ENCODE measurements around the gene CGRRF1.

The CGRRF1 gene

DNA sequence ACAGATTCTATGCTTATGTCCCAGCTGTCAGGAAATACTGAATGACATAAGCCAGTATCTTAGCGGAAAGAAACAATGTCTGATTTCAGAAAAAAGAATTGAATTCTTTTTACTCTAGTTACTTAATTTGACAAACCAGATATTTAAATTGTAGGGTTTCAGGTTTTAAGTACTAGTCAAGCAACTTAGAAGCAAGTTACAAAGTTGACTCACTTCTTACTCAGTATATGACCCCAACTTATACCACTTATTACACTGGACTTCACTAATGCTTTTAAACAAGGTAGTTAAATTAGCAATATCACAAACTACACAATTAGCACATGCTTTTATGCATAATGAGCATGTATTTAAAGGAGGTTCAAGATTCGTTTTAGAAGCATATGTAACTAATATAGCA is 28.0 kb upstream of the CGRRF1 start:
- DNase-seq (ENCODE audit: low read depth): no peak
- H3K4me3 ChIP-seq (ENCODE audit: control insufficient read depth, low read depth, low read length): no peak overlapping the region

GRCh38 chr14:54483073-54483745 is 26.5 kb upstream of the CGRRF1 start:
- no peak for DNase-seq (ENCODE audit: low read depth)
- no peak overlapping the region for H3K4me3 ChIP-seq (ENCODE audit: control insufficient read depth, low read depth, low read length)
- TF ChIP-seq, protein P1, sequence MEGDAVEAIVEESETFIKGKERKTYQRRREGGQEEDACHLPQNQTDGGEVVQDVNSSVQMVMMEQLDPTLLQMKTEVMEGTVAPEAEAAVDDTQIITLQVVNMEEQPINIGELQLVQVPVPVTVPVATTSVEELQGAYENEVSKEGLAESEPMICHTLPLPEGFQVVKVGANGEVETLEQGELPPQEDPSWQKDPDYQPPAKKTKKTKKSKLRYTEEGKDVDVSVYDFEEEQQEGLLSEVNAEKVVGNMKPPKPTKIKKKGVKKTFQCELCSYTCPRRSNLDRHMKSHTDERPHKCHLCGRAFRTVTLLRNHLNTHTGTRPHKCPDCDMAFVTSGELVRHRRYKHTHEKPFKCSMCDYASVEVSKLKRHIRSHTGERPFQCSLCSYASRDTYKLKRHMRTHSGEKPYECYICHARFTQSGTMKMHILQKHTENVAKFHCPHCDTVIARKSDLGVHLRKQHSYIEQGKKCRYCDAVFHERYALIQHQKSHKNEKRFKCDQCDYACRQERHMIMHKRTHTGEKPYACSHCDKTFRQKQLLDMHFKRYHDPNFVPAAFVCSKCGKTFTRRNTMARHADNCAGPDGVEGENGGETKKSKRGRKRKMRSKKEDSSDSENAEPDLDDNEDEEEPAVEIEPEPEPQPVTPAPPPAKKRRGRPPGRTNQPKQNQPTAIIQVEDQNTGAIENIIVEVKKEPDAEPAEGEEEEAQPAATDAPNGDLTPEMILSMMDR (conservative IDR thresholded peaks at IDR 0.05; ENCODE audit: control insufficient read depth, insufficient read depth, low read depth, low read length): no peak

More for the DNA sequence above, 28.0 kb upstream of the CGRRF1 start:
- TF ChIP-seq, protein P1 (conservative IDR thresholded peaks at IDR 0.05; ENCODE audit: control insufficient read depth, insufficient read depth, low read depth, low read length): no peak

GRCh38 chr14:54483846-54484245 is 25.9 kb upstream of the CGRRF1 start:
- no peak overlapping the region for H3K4me3 ChIP-seq (ENCODE audit: control insufficient read depth, low read depth, low read length)
- TF ChIP-seq, protein P1 (conservative IDR thresholded peaks at IDR 0.05; ENCODE audit: control insufficient read depth, insufficient read depth, low read depth, low read length): no peak
- no peak for DNase-seq (ENCODE audit: low read depth)

DNA sequence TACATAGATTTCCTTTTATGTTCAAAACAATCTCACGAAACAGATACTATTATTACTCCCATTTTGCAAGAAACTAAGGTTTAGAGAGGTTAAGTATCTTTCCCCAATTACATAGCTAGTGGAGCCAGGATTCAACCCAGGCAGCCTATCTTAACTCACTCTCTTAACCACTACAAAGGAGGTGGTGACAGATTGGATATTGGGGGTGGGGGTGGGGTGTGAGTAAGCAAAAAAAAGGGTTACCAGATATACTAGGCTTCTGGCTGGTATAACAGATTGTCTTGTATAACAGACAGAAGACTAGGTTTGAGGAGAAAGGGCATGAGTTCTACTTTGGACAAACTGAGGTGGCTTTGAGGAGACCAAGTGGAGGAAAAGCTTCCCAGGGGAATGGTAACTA is 23.0 kb upstream of the CGRRF1 start:
- TF ChIP-seq, protein P1 (conservative IDR thresholded peaks at IDR 0.05; ENCODE audit: control insufficient read depth, insufficient read depth, low read depth, low read length): no peak
- no peak for DNase-seq (ENCODE audit: low read depth)
- H3K4me3 ChIP-seq (ENCODE audit: control insufficient read depth, low read depth, low read length): no peak overlapping the region

DNA sequence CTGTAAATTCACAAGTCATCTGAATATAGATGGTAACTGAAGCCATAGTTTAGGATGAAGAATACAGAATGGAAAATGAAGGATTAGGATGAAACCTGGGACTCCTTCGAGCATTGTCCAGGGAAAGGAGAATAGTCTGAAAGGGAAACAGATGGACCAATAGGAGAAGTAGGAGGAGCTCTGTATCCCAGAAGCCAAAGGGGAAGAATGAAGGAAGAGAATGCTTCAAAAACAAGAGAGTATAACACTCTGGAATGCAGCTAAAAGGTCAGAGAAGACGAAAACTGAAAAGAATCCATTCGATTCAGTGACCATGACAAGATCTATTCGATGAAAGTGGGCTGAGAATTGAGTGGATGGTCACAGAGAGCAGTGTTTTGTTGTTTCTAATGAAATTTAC is 21.9 kb upstream of the CGRRF1 start:
- DNase-seq (ENCODE audit: low read depth): peak; percentile 61
- H3K4me3 ChIP-seq (ENCODE audit: control insufficient read depth, low read depth, low read length): peak overlapping the region; percentile 94
- TF ChIP-seq, protein P1 (conservative IDR thresholded peaks at IDR 0.05; ENCODE audit: control insufficient read depth, insufficient read depth, low read depth, low read length): no peak

DNA sequence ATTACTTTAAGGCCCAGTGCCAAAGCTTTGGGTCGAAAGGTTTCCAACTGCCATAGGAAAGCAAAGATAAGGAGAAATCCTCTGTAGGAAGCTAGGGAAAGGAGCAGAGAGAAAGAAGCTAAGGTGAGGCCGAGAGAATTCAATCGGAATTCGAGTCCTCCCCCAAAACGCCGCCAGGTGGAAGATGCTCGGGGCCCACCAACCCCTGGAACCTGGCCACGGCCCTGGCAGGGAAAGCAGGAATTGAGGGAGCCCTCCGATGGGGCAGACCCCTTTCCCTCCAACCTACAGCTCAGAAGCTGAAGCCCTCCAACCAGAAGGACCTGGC is 21.4 kb upstream of the CGRRF1 start:
- peak overlapping the region; percentile 94 for H3K4me3 ChIP-seq (ENCODE audit: control insufficient read depth, low read depth, low read length)
- DNase-seq (ENCODE audit: low read depth): no peak
- TF ChIP-seq, protein P1 (conservative IDR thresholded peaks at IDR 0.05; ENCODE audit: control insufficient read depth, insufficient read depth, low read depth, low read length): no peak
